ENCODE results near the gene CHI3L1. TPM values are rescaled to one million over a fixed set of nuclear protein-coding genes. Genes with fewer than 3 reads are reported as not detected.
A peak's percentile ranks its signal among the peaks of the same experiment; 100 is the strongest.

Gene CHI3L1
- total RNA-seq, 4 donors from 2014 or later: 6.2 to 28.2 (median 21.2) TPM; not detected in 1

GRCh38 chr1:203217139-203217655 is 30.7 kb upstream of the CHI3L1 start:
- no peak overlapping the region for H3K27ac ChIP-seq
- H3K27me3 ChIP-seq: no peaks in the 10 kb centered on the region
- no peaks in the 10 kb centered on the region for H3K4me1 ChIP-seq
- intact Hi-C loops (cut with DNase I; ENCODE audit: low total_unique reads): no loop called here
- no peak overlapping the region for H3K4me3 ChIP-seq
- H3K9me3 ChIP-seq: no peaks in the 10 kb centered on the region
- no peaks in the 10 kb centered on the region for H3K36me3 ChIP-seq
- no peak for DNase-seq
- TF ChIP-seq POLR2A (IDR thresholded peaks at IDR 0.05): no peak
- TF ChIP-seq, protein P1, sequence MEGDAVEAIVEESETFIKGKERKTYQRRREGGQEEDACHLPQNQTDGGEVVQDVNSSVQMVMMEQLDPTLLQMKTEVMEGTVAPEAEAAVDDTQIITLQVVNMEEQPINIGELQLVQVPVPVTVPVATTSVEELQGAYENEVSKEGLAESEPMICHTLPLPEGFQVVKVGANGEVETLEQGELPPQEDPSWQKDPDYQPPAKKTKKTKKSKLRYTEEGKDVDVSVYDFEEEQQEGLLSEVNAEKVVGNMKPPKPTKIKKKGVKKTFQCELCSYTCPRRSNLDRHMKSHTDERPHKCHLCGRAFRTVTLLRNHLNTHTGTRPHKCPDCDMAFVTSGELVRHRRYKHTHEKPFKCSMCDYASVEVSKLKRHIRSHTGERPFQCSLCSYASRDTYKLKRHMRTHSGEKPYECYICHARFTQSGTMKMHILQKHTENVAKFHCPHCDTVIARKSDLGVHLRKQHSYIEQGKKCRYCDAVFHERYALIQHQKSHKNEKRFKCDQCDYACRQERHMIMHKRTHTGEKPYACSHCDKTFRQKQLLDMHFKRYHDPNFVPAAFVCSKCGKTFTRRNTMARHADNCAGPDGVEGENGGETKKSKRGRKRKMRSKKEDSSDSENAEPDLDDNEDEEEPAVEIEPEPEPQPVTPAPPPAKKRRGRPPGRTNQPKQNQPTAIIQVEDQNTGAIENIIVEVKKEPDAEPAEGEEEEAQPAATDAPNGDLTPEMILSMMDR (IDR thresholded peaks at IDR 0.05): no peak

DNA sequence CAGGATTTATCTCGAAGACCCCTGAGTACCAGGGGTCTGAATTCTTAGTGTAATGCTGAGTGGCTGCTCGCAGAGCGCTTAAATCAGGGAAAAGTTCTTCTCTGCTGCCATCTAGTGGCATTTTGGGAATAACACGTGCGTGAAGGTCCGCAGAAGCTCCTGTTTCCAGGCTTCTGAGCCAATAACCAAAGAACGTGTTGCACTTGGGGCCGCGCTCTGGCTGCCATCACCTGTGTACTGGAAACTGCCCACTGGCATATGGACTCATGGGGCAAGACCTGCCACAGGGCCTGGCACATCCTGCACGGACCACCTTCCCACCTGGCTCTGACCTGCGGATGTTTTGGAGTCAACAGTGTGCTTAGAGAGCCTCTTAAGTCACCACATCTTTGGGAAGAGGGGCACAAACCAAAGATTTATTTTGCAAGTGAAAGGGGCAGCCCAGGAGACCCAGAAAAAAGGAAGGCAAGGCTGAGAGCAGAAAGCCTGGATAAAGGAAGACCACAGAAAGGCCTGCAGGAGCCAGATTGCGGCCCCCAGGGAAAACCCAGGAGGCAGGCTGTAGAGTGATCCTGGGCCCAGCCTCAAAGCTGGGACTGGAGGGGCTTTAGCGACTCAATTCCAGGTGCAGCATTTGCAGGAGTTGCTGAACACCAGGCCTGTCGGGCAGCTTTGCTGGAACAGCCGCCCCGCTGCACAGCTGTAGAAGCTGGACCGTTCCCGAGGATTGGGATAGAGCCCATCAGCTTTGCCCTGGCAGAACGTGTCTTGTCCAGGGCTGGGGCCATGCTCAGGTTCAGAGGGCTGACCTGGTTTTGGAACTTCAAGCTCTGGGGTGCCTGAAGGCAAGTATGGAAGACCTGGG is 30.0 kb upstream of the CHI3L1 start:
- no peaks in the 10 kb centered on the region for H3K4me1 ChIP-seq
- no peaks in the 10 kb centered on the region for H3K27me3 ChIP-seq
- no peaks in the 10 kb centered on the region for H3K36me3 ChIP-seq
- no peak for TF ChIP-seq POLR2A (IDR thresholded peaks at IDR 0.05)
- TF ChIP-seq, protein P1 (IDR thresholded peaks at IDR 0.05): peak; percentile 72 to 89 (median 80)
- peak; percentile 63 to 64 for DNase-seq
- H3K4me3 ChIP-seq: no peak overlapping the region
- H3K27ac ChIP-seq: no peak overlapping the region
- H3K9me3 ChIP-seq: no peaks in the 10 kb centered on the region
- intact Hi-C loops (cut with DNase I; ENCODE audit: low total_unique reads): no loop called here

- no peak for DNase-seq
Measured at GRCh38 chr1:203215573-203215972, 29.1 kb upstream of the CHI3L1 start.

GRCh38 chr1:203214871-203215270 is 28.4 kb upstream of the CHI3L1 start:
- Histone ChIP-seq H3K27me3 (no peaks in the 10 kb centered on the region), H3K36me3 (no peaks in the 10 kb centered on the region), H3K4me3 (no peak overlapping the region), H3K9me3 (no peaks in the 10 kb centered on the region), H3K4me1 (no peaks in the 10 kb centered on the region), H3K27ac (no peak overlapping the region)
- TF ChIP-seq, protein P1 (IDR thresholded peaks at IDR 0.05): no peak
- TF ChIP-seq POLR2A (IDR thresholded peaks at IDR 0.05): no peak
- intact Hi-C loops (cut with DNase I; ENCODE audit: low total_unique reads): loop anchor here (5.0 kb wide), 1 partner anchor 93 kb away; no protein-coding TSS in a partner anchor
- DNase-seq: no peak

More at GRCh38 chr1:203215573-203215972, 29.1 kb upstream of the CHI3L1 start:
- H3K4me3 ChIP-seq: no peak overlapping the region
- intact Hi-C loops (cut with DNase I; ENCODE audit: low total_unique reads): no loop called here
- no peaks in the 10 kb centered on the region for H3K27me3 ChIP-seq
- H3K4me1 ChIP-seq: no peaks in the 10 kb centered on the region
- H3K9me3 ChIP-seq: no peaks in the 10 kb centered on the region
- TF ChIP-seq, protein P1 (IDR thresholded peaks at IDR 0.05): no peak
- TF ChIP-seq POLR2A (IDR thresholded peaks at IDR 0.05): no peak
- H3K36me3 ChIP-seq: no peaks in the 10 kb centered on the region
- no peak overlapping the region for H3K27ac ChIP-seq

- Histone ChIP-seq H3K4me3 (no peak overlapping the region), H3K9me3 (no peaks in the 10 kb centered on the region), H3K27me3 (no peaks in the 10 kb centered on the region), H3K27ac (no peak overlapping the region), H3K4me1 (no peaks in the 10 kb centered on the region), H3K36me3 (no peaks in the 10 kb centered on the region)
- TF ChIP-seq POLR2A (IDR thresholded peaks at IDR 0.05): no peak
- TF ChIP-seq, protein P1 (IDR thresholded peaks at IDR 0.05): no peak
- DNase-seq: no peak
- intact Hi-C loops (cut with DNase I; ENCODE audit: low total_unique reads): loop anchor here (5.0 kb wide), 1 partner anchor 91 kb away; no protein-coding TSS in a partner anchor
Measured at GRCh38 chr1:203213126-203213525, 26.6 kb upstream of the CHI3L1 start.
